Activated gamma-delta T cell (primary cell): ENCODE measurements around the gene CLTB.

ENCODE experiments used
- DNase-seq: peaks from one replicate; lab custom pipeline; 2025; lab: John Stamatoyannopoulos, UW

CLTB gene

GRCh38 chr5:176401281-176402205, 14.8 kb downstream of the CLTB start:
- DNase-seq, result no peak

DNA sequence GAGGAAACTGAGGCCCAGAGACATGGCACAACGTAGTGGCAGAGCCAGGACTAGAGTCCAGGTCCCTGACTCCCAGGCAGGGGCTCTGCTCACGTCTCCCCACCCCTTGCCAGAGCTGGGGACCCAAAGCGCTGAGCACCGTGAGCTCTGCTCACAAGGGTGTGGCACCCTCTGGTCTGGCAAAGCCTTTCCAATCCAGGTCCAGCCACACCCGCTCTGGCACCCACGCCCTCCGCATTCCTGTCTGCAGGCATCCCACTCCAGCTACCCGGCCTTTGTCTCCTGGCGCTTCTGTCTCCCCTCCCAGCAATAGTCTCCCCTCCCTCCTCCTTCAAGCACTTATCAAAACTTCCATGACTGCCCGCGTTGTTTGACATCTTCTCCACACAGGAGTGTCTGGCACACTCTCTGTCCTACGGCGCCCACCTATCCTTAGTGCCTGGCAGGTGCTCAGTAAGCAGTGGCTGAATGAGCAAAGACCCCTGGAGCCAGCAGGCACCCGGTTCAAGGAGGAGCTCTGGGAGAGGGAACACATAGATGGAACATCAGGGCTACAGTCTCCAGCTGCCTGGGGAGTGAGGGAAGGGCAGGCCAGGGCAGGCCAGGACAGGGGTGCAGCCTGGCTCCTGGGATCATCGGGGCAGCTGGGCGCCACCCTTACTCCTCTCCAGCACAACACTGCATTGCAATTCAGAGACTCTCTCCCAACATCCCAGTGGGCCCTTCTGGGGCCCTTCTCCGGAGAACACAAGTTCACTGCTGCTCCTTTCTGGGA, 15.8 kb downstream of the CLTB start:
- DNase-seq, result no peak

DNA sequence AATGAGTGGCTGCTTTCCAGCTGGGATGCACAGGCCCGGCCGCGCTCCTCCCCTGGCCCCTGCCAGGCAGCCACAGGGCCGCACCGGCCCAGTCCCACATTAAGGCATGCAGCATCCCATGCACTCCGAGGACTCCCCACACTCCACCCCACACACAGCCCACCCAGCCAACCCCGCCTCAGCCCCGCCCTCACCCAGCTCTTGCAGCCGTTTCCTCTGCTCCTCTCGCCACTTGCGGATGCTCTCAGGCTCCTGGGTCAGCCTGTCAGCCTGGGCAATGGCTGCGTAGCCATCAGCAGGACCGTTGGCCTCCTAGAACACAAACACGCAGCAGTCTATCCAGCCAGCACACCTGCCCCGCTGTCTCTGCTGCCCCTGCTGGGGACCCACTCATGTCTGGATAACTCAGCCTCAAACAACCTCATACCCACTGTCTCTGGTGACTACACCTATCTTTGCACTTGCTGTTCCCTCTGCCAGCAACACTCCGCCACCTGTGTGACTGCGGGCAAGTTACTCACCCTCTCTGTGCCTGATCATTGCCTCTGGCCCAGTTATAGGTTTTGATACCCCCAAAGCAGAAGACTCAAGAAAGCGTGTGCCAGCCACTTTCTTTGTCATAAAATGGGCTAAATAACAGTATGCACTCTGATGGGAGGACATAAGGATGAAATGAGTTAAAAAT, 18.5 kb downstream of the CLTB start:
- no peak for DNase-seq

DNA sequence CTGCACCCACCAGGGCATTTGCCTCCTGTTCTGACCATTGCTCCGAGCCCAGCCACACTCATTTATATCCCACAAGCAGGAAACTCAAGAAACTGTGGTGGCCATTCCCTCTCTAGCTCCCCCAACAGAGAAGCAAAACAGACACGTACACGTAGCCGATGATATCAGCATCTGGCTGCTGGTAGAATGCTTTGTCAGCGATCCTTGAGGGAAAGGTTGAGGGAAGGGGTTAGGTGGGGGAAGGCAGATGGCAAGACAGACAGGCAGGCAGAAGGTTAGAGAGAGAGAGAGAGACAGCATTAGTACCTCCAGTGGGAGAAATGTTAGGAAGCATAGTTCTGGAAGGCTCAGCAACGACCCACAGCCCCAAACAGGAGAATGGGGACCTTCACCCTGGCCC, 20.0 kb downstream of the CLTB start:
- no peak for DNase-seq

GRCh38 chr5:176394881-176395675, 21.3 kb downstream of the CLTB start:
- no peak for DNase-seq

DNA sequence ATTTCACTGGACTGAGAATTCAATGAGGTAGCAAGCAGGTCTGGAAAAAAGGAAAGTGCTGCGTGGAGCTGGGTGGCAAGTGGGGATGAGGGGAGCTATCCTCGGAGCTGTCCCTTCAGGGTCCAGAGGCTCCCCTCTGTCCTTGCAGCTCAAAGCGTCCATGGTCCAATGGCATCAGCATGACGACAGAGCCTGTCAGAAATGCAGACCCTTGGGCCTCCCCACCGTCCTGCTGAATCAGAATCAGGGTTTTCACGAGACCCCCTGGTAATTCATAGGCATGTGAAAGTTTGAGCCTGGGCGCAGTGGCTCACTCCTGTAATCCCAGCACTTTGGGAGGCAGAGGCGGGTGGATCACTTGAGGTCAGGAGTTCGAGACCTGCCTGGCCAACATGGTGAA, 22.2 kb downstream of the CLTB start:
- DNase-seq, result no peak

DNA sequence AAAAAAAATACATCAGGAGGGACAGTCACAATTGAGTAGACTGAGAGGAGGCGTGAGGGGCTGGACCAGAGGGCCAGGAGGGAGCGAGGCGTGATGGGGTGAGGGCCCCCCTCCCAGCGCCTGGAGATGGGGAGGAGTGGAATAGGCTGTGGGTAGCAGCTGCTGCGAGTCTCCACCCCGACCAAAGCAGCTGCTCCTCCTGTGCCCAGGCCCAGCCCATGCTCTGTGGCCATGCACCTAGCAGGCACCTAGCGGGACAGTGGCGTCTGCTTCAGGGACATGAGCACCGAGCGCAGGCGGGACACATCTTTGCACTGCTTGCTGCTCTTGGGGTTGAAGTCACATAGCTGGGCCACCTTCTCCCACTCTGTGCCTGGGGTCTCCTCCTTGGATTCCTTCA, 23.8 kb downstream of the CLTB start:
- no peak for DNase-seq

DNA sequence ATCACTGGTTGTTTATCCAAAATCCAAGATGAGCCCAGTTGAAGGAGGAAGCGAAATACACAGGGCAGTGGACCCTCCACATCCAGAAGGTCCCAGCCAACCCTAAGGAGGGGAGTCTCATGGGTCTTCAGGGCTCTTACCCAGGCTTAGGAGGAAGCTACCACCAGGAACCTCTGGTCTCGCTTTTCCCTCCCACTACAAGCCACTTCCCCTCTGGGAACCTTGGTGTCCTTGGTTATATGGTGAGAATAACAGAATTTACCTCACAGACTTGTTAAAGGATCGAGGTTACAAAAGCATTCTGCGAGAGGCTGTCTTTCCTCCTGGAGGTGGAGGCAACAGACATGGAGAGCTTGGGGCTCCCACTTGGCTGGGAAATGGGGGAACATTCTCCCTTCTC, 24.3 kb downstream of the CLTB start:
- no peak for DNase-seq

DNA sequence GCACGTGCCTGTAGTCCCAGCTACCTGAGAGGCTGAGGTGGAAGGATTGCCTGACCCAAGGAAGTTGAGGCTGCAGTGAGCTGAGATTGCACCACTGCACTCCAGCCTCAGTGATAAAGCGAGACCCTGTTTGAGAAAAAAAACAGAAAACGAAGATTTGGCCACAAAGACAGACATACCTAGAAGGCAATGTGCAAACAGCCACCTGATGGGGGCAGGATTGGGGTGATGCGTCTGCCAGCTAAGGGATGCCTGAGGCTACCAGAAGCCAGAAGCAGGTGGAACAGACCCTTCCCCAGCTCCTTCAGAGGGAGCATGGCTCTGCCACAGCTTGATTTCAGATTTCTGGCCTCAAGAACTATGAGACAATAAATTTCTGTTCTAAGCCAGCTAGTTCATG, 24.9 kb downstream of the CLTB start:
- no peak for DNase-seq

GRCh38 chr5:176389135-176390123, 26.9 kb downstream of the CLTB start:
- DNase-seq, result peak; percentile 56

- peak; percentile 82 for DNase-seq
Measured at GRCh38 chr5:176388444-176389134, 27.8 kb downstream of the CLTB start, which contains the start of the genes HIGD2A and NOP16. TSS of gene HIGD2A (plus strand) at chr5:176388751. CDS start at chr5:176388820, 69 bp downstream. TSS of gene NOP16 (minus strand) at chr5:176388598. CDS start at chr5:176388539, 59 bp downstream.

DNA sequence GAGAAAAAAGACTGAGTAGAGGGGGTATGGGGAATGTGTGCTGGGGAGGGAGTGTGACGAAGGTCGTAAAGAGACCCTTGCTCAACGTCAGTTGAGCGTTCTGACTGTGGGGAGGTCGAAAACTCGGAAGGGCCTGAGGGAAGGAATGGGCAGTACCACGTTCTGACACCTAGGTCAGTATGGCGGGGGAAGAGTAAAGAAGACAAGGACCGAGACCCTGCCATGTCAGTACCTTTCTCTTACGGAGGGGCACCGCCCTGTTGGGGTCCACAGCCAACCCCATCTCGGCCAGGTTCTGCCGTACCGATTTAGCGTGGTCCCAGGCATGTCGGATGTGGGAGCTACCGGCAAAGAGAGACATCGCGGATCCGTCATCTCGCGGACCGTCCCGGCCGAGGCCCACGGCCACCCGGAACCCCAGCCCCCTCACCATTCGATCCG, 28.3 kb downstream of the CLTB start:
- no peak for DNase-seq

DNA sequence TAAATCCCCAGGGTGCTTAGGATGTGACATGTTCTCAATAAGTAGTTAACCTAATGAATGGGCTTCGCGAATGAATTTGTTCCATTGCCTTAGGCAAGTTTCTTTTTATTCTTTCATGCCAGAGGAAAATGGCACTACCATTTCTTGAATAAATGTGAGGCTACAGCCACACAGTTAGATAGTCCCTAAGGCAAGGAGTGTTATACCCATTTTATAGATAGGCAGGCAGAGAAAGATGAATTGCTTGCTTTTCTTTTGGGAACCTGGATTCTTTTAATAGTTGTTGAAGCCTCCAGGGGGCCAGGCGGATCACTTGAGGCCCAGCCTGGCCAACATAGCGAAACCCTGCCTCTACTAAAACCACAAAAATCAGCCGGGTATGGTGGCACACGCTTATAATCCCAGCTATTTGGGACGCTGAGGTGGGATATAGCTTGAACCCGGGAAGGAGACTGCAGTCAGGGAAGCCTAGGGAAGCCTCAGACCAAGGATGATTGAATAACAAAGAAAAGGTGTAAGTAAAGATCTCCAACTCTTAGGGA, 28.9 kb downstream of the CLTB start:
- no peak for DNase-seq

DNA sequence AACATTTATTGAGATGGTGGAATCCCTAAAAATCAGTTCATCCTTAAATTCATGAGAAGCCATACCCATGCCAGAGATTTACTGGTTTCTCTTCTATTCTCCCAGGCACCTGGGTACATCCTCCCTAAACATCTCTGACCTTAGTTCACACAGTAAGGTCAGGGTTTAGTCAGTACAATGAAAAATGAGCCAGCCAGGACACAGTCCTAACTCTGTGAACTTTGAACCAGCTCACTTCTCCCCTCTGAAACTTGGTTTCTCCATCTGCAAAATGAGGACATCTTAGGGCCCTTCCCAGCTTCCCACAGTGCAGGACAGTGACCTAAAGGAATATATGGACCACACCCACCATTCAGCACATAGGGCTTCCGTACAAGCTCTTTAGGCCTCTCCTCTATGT, 29.8 kb downstream of the CLTB start:
- no peak for DNase-seq

DNA sequence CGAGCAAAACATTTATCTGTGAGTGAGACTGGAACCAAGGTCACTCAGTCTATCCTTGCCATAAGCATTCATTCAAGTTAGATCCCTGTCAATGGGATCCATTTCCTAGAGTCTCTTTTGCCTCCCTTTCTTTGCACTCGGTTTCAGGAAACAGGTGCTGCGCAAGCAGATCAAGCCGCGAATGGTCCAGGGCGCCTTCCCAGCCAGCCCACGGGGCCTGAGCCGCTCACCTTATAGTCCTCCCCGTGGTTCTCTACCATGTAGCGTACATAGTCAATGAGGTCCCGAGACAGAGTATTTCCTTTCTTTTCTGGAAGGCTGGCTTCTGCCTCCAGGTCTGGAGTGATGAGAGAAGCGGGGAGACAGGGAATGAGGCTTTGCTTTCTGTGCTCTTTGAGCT, 31.3 kb downstream of the CLTB start:
- no peak for DNase-seq

- no peak for DNase-seq
Measured at GRCh38 chr5:176384366-176384930, 31.9 kb downstream of the CLTB start.

GRCh38 chr5:176383961-176384360, 32.4 kb downstream of the CLTB start:
- no peak for DNase-seq

DNA sequence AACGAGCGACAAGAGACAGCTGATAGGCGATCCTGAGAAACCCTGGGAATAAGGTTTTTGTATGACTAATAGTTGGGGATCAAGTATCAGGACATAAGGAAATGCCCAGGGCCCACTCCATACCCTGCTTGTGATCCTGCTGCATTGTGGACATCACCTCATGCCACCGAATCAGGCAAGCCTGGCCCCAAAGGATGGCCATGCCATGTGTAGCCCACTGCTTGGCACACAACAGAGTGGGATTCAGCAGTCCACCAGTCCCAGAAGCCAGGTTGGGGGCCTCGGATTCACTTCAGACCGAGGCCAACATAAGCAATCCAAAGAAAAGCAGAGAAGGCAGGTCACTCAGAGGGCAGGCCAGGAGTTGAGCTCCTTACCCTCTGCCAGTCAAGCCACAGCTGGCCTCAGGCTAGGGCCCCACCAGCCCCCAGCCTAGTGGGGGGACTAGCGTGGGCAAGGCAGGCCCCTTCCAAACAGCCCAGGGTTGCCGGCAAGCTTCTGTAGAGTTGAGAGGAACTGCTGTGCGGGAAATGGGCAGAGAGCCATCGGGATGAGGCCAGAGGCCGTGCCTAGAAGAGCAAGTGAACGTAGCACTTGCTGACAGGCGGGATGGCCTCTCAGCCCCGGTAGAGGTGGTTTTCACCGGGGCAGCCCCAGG, 33.0 kb downstream of the CLTB start:
- DNase-seq, result no peak
